ENCODE data around the gene ACAD8. TPM values are rescaled to one million over a fixed set of nuclear protein-coding genes. Genes with fewer than 3 reads are reported as not detected.

Gene ACAD8
- total RNA-seq, 1 experiment from 2014 or later: 34.8 TPM

GRCh38 chr11:134267966-134268365 is 14.6 kb downstream of the ACAD8 start:
- BruUV-seq (replicated peaks): no TSS peak
- H3K4me1 ChIP-seq (ENCODE audit: insufficient read depth, low read length, poor library complexity, severe bottlenecking): no peaks in the 10 kb centered on the region
- CTCF ChIA-PET: no interaction called here
- no peak overlapping the region for H3K27ac ChIP-seq (ENCODE audit: low read depth, low read length, poor library complexity, severe bottlenecking)
- TF ChIP-seq CTCF (conservative IDR thresholded peaks at IDR 0.05; ENCODE audit: low read depth, low read length): no peak
- TF ChIP-seq EZH2 (IDR thresholded peaks at IDR 0.05; ENCODE audit: borderline replicate concordance, low read depth, low read length, poor library complexity, severe bottlenecking): no peak
- intact Hi-C loops (cut with micrococcal nuclease; ENCODE audit: unreplicated experiment): no loop called here
- no peaks in the 10 kb centered on the region for H3K9me3 ChIP-seq (ENCODE audit: low read depth, low read length, poor library complexity, severe bottlenecking)
- H3K36me3 ChIP-seq (ENCODE audit: insufficient read depth, low read length, poor library complexity, severe bottlenecking): peaks cover 10% of the 10 kb centered on the region
- POLR2A ChIA-PET (ENCODE audit: low non-redundant PET): no interaction called here
- H3K27me3 ChIP-seq (replicated peaks; ENCODE audit: insufficient read depth, low read depth, low read length, poor library complexity): peaks cover 12% of the 10 kb centered on the region
- DNase-seq (ENCODE audit: low spot score): no peak
- no peak overlapping the region for H3K4me3 ChIP-seq (ENCODE audit: low read depth, low read length, poor library complexity, severe bottlenecking)

- peak; percentile 45 for TF ChIP-seq CTCF (conservative IDR thresholded peaks at IDR 0.05; ENCODE audit: low read depth, low read length)
- no peak for TF ChIP-seq EZH2 (IDR thresholded peaks at IDR 0.05; ENCODE audit: borderline replicate concordance, low read depth, low read length, poor library complexity, severe bottlenecking)
- H3K4me1 ChIP-seq (ENCODE audit: insufficient read depth, low read length, poor library complexity, severe bottlenecking): no peaks in the 10 kb centered on the region
- no peak overlapping the region for H3K27ac ChIP-seq (ENCODE audit: low read depth, low read length, poor library complexity, severe bottlenecking)
- ChIA-PET CTCF (no interaction called here), POLR2A (ENCODE audit: low non-redundant PET) (interaction anchor here (0.7 kb wide), 1 partner anchor 677 kb away, joined by 8 read pairs; no protein-coding TSS in a partner anchor)
- BruUV-seq (replicated peaks): no TSS peak
- peaks cover under 1% of the 10 kb centered on the region for H3K36me3 ChIP-seq (ENCODE audit: insufficient read depth, low read length, poor library complexity, severe bottlenecking)
- no peaks in the 10 kb centered on the region for H3K9me3 ChIP-seq (ENCODE audit: low read depth, low read length, poor library complexity, severe bottlenecking)
- DNase-seq (ENCODE audit: low spot score): peak; percentile 36
- intact Hi-C loops (cut with micrococcal nuclease; ENCODE audit: unreplicated experiment): no loop called here
- no peak overlapping the region for H3K4me3 ChIP-seq (ENCODE audit: low read depth, low read length, poor library complexity, severe bottlenecking)
- peaks cover 35% of the 10 kb centered on the region for H3K27me3 ChIP-seq (replicated peaks; ENCODE audit: insufficient read depth, low read depth, low read length, poor library complexity)
Measured at GRCh38 chr11:134270250-134270714, 16.9 kb downstream of the ACAD8 start.

GRCh38 chr11:134271978-134272377 is 18.6 kb downstream of the ACAD8 start:
- no TSS peak for BruUV-seq (replicated peaks)
- ChIA-PET CTCF (no interaction called here), POLR2A (ENCODE audit: low non-redundant PET) (no interaction called here)
- no peak overlapping the region for H3K4me3 ChIP-seq (ENCODE audit: low read depth, low read length, poor library complexity, severe bottlenecking)
- no peaks in the 10 kb centered on the region for H3K36me3 ChIP-seq (ENCODE audit: insufficient read depth, low read length, poor library complexity, severe bottlenecking)
- no peak overlapping the region for H3K27ac ChIP-seq (ENCODE audit: low read depth, low read length, poor library complexity, severe bottlenecking)
- intact Hi-C loops (cut with micrococcal nuclease; ENCODE audit: unreplicated experiment): no loop called here
- no peak for TF ChIP-seq EZH2 (IDR thresholded peaks at IDR 0.05; ENCODE audit: borderline replicate concordance, low read depth, low read length, poor library complexity, severe bottlenecking)
- no peaks in the 10 kb centered on the region for H3K9me3 ChIP-seq (ENCODE audit: low read depth, low read length, poor library complexity, severe bottlenecking)
- no peaks in the 10 kb centered on the region for H3K4me1 ChIP-seq (ENCODE audit: insufficient read depth, low read length, poor library complexity, severe bottlenecking)
- peaks cover 52% of the 10 kb centered on the region for H3K27me3 ChIP-seq (replicated peaks; ENCODE audit: insufficient read depth, low read depth, low read length, poor library complexity)
- no peak for DNase-seq (ENCODE audit: low spot score)

All from A673 (cell line).